ENCODE data around the gene SNAPC4.

SNAPC4 gene

DNA sequence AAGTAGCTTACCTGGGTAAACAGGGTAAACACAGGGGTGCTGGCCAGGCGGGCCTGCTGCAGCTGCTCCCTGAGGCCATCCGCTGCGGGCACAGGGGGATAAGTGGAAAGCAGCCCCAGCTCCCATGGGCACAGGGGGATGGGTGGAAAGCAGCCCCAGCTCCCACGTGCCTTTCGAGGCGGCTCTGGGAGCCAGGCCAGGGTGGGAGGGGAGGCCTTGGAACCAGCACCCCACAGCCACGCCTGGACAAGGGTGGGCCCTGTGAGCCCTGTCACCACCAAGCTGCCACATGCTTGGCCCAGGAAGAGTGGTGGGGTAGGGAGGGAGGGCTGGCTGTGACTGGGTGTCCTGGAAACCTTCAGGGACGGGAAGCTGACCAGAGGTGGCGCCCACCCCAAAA lies 18.7 kb downstream of the SNAPC4 start:
- Histone ChIP-seq H3K4me3 (ENCODE audit: low read depth in 1 of 5, low read length in 5 of 5) (no peak overlapping the region), H3K9me3 (ENCODE audit: control insufficient read depth in 5 of 5, low read length in 5 of 5) (no peaks in the 10 kb centered on the region), H3K36me3 (ENCODE audit: control insufficient read depth in 5 of 5, insufficient read depth in 5 of 5, low read length in 5 of 5) (peaks cover 0 to 81% (median 66%) of the 10 kb centered on the region in 5 donors), H3K9ac (ENCODE audit: low read length in 5 of 5) (no peak overlapping the region), H3K4me1 (ENCODE audit: control insufficient read depth in 5 of 5, insufficient read depth in 5 of 5, low read length in 5 of 5) (peaks cover 0 to 12% (median 0%) of the 10 kb centered on the region in 5 donors), H3K27ac (ENCODE audit: low read depth, low read length) (no peak overlapping the region), H3K27me3 (ENCODE audit: control insufficient read depth in 5 of 5, insufficient read depth in 4 of 5, low read length in 5 of 5) (no peaks in the 10 kb centered on the region)

DNA sequence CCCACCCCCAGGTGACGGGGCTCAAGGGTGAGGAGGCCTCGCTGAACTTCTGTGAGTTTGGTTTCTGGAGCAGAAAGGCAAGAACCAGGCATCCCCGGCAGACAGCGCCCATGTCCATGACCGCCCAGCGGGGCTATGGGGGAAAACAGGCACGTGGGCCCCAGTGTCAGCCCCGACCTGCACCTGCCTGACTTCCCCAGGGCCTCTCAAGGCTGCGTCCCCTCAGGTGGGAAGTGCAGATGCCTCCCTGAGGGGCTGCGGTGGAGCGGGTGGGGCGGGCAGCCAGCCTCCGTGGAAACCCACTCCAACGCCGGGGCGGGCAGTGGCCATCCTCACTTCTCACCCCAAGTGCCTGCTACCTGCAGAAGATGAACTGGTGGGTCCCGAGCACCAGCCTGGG lies 19.6 kb downstream of the SNAPC4 start:
- Histone ChIP-seq H3K36me3 (ENCODE audit: control insufficient read depth in 5 of 5, insufficient read depth in 5 of 5, low read length in 5 of 5) (peaks cover 0 to 73% (median 62%) of the 10 kb centered on the region in 5 donors), H3K4me3 (ENCODE audit: low read depth in 1 of 5, low read length in 5 of 5) (no peak overlapping the region), H3K27ac (ENCODE audit: low read depth, low read length) (no peak overlapping the region), H3K9ac (ENCODE audit: low read length in 5 of 5) (no peak overlapping the region), H3K27me3 (ENCODE audit: control insufficient read depth in 5 of 5, insufficient read depth in 4 of 5, low read length in 5 of 5) (no peaks in the 10 kb centered on the region), H3K9me3 (ENCODE audit: control insufficient read depth in 5 of 5, low read length in 5 of 5) (no peaks in the 10 kb centered on the region), H3K4me1 (ENCODE audit: control insufficient read depth in 5 of 5, insufficient read depth in 5 of 5, low read length in 5 of 5) (peaks cover 0 to 12% (median 0%) of the 10 kb centered on the region in 5 donors)

DNA sequence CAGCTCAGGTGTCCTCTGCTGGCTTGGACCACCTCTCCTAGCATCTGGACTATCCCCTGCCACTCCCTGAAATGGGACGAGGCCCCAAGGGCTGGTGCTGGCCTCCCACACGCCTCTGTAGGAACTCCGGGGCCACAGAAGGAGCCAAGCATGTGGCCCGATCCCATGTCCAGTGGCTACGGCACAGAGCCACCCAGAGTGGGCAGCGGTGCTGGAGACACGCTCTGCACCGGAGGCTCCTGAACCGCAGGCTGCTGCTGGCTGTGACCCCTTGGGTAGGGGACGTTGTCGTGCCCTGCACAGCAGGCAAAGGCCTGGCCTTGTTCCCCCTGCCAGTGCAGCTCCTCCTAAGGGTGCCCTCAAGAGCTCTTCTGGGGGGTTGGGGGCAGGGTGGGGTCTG lies 20.1 kb downstream of the SNAPC4 start:
- no peaks in the 10 kb centered on the region for H3K27me3 ChIP-seq (ENCODE audit: control insufficient read depth in 5 of 5, insufficient read depth in 4 of 5, low read length in 5 of 5)
- H3K36me3 ChIP-seq (ENCODE audit: control insufficient read depth in 5 of 5, insufficient read depth in 5 of 5, low read length in 5 of 5): peaks cover 0 to 68% (median 59%) of the 10 kb centered on the region in 5 donors
- H3K9ac ChIP-seq (ENCODE audit: low read length in 5 of 5): no peak overlapping the region
- H3K9me3 ChIP-seq (ENCODE audit: control insufficient read depth in 5 of 5, low read length in 5 of 5): no peaks in the 10 kb centered on the region
- no peak overlapping the region for H3K4me3 ChIP-seq (ENCODE audit: low read depth in 1 of 5, low read length in 5 of 5)
- peaks cover 0 to 12% (median 0%) of the 10 kb centered on the region in 5 donors for H3K4me1 ChIP-seq (ENCODE audit: control insufficient read depth in 5 of 5, insufficient read depth in 5 of 5, low read length in 5 of 5)
- no peak overlapping the region for H3K27ac ChIP-seq (ENCODE audit: low read depth, low read length)

DNA sequence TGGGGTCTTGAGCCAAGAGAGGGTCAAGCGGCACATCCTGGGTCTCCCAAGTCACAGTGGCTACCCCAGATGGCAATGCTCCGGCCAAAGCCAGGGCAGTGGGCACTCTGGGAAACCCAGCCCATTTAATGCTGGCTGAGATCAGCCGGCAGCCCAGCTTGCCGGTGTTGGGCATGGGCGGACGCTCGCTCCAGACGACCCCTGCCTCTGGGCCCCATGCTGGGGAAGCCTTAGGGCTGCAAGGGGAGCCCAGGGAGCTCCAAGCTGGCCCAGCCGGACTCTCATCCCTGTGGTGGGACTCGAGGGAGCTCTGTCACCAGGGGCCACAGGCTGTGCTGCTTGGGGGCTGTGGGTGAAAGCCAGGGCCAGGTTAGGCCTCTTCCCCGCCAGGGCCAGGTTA lies 20.6 kb downstream of the SNAPC4 start:
- no peaks in the 10 kb centered on the region for H3K9me3 ChIP-seq (ENCODE audit: control insufficient read depth in 5 of 5, low read length in 5 of 5)

DNA sequence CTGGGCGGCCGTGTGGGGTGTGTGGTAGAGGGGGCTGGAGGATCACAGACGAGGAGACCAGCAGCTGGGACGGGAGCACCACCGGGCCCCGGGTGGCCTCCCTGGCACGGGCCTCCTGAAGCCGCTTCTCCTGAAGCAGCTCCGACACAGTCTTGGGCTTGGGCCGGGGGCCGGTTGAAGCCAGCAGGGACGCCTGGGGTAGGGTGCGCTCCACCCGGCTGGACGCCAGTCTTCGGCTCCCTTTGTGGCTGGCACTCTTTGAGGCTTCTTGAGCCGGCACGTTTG lies 21.0 kb downstream of the SNAPC4 start:
- H3K9ac ChIP-seq (ENCODE audit: low read length in 5 of 5): no peak overlapping the region
- peaks cover 0 to 13% (median 0%) of the 10 kb centered on the region in 5 donors for H3K4me1 ChIP-seq (ENCODE audit: control insufficient read depth in 5 of 5, insufficient read depth in 5 of 5, low read length in 5 of 5)
- H3K27ac ChIP-seq (ENCODE audit: low read depth, low read length): no peak overlapping the region
- no peaks in the 10 kb centered on the region for H3K9me3 ChIP-seq (ENCODE audit: control insufficient read depth in 5 of 5, low read length in 5 of 5)
- H3K4me3 ChIP-seq (ENCODE audit: low read depth in 1 of 5, low read length in 5 of 5): no peak overlapping the region
- no peaks in the 10 kb centered on the region for H3K27me3 ChIP-seq (ENCODE audit: control insufficient read depth in 5 of 5, insufficient read depth in 4 of 5, low read length in 5 of 5)
- peaks cover 0 to 59% (median 53%) of the 10 kb centered on the region in 5 donors for H3K36me3 ChIP-seq (ENCODE audit: control insufficient read depth in 5 of 5, insufficient read depth in 5 of 5, low read length in 5 of 5)

More for the DNA sequence above, 20.6 kb downstream of the SNAPC4 start:
- Histone ChIP-seq H3K27me3 (ENCODE audit: control insufficient read depth in 5 of 5, insufficient read depth in 4 of 5, low read length in 5 of 5) (no peaks in the 10 kb centered on the region), H3K27ac (ENCODE audit: low read depth, low read length) (no peak overlapping the region), H3K4me3 (ENCODE audit: low read depth in 1 of 5, low read length in 5 of 5) (no peak overlapping the region), H3K9ac (ENCODE audit: low read length in 5 of 5) (no peak overlapping the region), H3K36me3 (ENCODE audit: control insufficient read depth in 5 of 5, insufficient read depth in 5 of 5, low read length in 5 of 5) (peaks cover 0 to 63% (median 57%) of the 10 kb centered on the region in 5 donors), H3K4me1 (ENCODE audit: control insufficient read depth in 5 of 5, insufficient read depth in 5 of 5, low read length in 5 of 5) (peaks cover 0 to 12% (median 0%) of the 10 kb centered on the region in 5 donors)

DNA sequence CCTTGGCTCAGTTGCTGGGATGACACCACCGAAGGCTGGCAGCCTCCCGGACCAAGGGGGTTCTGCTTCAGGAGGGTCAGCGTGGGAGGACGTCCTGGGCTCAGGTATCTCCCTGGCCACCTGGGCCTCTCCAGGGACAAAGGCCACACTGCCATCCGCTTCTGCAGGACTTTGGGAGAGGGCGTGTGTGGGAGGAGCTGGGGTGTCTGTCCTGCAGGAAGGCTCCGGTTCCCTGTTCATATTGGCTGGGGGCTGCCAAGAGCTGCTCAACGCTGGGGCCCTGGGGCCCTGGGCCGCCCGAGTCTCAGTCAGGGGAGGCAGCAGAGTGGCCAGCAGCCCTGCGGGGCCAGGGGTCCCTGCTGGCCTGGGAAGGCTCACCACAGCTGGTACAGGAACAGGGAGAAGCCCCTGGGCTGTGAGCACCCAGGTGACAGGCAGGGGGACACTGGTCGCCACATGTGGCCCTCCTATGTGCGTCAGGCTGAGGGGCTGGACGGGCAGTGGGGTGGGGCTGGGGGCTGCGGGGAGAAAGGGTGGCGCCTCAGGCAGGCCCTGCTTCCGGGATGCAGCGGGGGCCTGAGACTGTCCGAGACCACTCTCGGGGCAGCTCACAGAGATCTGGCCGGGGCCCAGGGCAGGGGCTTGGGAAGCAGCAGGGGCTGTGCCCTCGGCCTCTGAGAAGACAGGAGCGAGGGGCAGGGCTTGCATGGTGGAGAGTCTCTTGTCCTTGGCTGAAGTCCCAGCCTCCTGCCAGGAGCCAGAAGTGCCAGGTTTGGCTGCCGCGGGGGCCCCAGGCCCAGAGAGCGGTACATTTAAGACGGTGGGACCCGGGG lies 21.6 kb downstream of the SNAPC4 start:
- Histone ChIP-seq H3K9me3 (ENCODE audit: control insufficient read depth in 5 of 5, low read length in 5 of 5) (no peaks in the 10 kb centered on the region), H3K27ac (ENCODE audit: low read depth, low read length) (no peak overlapping the region), H3K36me3 (ENCODE audit: control insufficient read depth in 5 of 5, insufficient read depth in 5 of 5, low read length in 5 of 5) (peaks cover 0 to 53% (median 51%) of the 10 kb centered on the region in 5 donors), H3K4me3 (ENCODE audit: low read depth in 1 of 5, low read length in 5 of 5) (no peak overlapping the region), H3K4me1 (ENCODE audit: control insufficient read depth in 5 of 5, insufficient read depth in 5 of 5, low read length in 5 of 5) (peaks cover 0 to 18% (median 4%) of the 10 kb centered on the region in 5 donors), H3K9ac (ENCODE audit: low read length in 5 of 5) (no peak overlapping the region), H3K27me3 (ENCODE audit: control insufficient read depth in 5 of 5, insufficient read depth in 4 of 5, low read length in 5 of 5) (no peaks in the 10 kb centered on the region)

DNA sequence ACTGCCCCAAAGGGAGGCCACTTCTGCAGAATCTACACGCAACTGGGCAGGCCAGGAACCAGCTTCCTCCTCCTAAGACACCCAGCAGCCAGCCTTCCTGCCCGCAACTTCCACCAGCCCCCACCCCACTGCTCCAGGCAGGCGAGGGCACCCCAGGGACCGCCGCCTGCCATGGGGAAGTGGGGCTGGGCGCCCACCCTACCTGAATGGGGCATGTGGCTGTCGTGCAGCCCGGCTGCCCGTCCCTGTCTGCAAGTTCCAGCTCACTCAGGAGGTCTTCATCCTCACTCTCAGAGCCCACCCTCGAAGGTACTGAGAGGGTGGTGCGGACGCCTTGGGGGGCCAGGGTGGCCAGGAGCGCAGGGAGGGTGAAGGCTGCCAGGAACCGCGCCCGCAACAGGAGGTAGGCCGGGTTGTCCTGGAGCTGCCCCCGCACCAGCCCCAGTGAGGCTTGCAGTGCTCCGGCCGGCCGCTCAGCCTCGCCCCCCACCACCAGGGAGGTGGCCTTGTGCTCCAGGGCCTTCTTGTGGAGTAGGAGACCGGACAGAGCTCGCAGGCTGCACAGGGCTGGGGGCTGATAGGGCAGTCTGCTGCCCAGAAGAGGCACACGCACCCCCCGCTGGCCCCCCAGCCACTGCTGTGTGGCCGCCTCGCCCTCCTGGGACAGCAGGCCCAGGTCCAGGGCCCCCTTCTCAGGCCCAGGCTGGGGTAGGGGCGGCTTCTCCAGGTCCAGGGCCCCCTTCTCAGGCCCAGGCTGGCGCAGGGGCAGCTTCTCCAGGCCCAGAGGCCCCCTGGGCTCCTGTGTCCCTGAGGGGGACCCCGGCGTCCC lies 22.4 kb downstream of the SNAPC4 start:
- Histone ChIP-seq H3K27ac (ENCODE audit: low read depth, low read length) (no peak overlapping the region), H3K36me3 (ENCODE audit: control insufficient read depth in 5 of 5, insufficient read depth in 5 of 5, low read length in 5 of 5) (peaks cover 0 to 45% (median 43%) of the 10 kb centered on the region in 5 donors)

DNA sequence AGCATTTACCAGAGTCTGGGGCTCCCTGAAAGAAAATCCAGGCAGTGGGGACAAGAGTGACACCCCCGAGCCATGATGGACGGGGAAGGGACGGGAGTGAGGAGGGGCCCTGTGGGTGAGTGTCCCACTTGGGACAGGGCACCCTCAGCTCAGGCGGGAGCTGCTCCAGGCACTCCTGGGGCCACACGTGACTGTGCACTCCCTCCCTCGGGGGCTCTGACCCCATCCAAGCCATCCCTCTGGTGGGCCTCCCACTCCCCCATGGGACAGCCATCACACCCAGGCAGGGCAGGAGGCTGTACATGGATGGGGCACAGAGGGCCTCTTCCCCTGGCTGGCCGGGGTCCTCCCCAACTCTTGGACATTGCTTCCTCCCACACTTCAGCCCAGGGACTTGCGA lies 23.5 kb downstream of the SNAPC4 start:
- no peaks in the 10 kb centered on the region for H3K9me3 ChIP-seq (ENCODE audit: control insufficient read depth in 5 of 5, low read length in 5 of 5)
- peaks cover 0 to 34% (median 32%) of the 10 kb centered on the region in 5 donors for H3K36me3 ChIP-seq (ENCODE audit: control insufficient read depth in 5 of 5, insufficient read depth in 5 of 5, low read length in 5 of 5)
- H3K27me3 ChIP-seq (ENCODE audit: control insufficient read depth in 5 of 5, insufficient read depth in 4 of 5, low read length in 5 of 5): no peaks in the 10 kb centered on the region
- peaks cover 1 to 35% (median 20%) of the 10 kb centered on the region in 5 donors for H3K4me1 ChIP-seq (ENCODE audit: control insufficient read depth in 5 of 5, insufficient read depth in 5 of 5, low read length in 5 of 5)
- no peak overlapping the region for H3K27ac ChIP-seq (ENCODE audit: low read depth, low read length)
- H3K4me3 ChIP-seq (ENCODE audit: low read depth in 1 of 5, low read length in 5 of 5): no peak overlapping the region
- H3K9ac ChIP-seq (ENCODE audit: low read length in 5 of 5): no peak overlapping the region

More for the DNA sequence above, 22.4 kb downstream of the SNAPC4 start:
- Histone ChIP-seq H3K4me1 (ENCODE audit: control insufficient read depth in 5 of 5, insufficient read depth in 5 of 5, low read length in 5 of 5) (peaks cover 1 to 27% (median 12%) of the 10 kb centered on the region in 5 donors), H3K9ac (ENCODE audit: low read length in 5 of 5) (no peak overlapping the region), H3K27me3 (ENCODE audit: control insufficient read depth in 5 of 5, insufficient read depth in 4 of 5, low read length in 5 of 5) (no peaks in the 10 kb centered on the region), H3K4me3 (ENCODE audit: low read depth in 1 of 5, low read length in 5 of 5) (no peak overlapping the region), H3K9me3 (ENCODE audit: control insufficient read depth in 5 of 5, low read length in 5 of 5) (no peaks in the 10 kb centered on the region)

DNA sequence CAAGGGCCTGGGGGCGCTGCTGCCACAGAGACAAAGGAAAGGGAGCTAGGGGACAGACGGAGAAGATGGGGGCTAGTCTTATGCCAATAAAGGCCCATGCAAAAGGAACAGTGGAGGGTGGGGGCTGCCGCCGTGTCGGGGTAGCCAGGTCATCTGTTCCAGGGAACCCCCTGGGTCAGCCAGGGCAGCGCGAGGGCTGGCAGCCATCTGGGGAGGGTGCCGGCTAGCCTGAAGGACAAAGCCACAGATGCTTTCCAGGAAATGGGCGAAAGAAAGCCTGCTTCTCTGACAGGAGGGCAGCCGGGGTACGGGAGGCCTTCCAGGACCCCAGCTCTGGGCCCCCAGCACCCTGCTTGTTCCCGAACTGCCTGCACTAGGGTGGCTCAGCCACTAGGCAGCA lies 24.9 kb downstream of the SNAPC4 start:
- Histone ChIP-seq H3K27ac (ENCODE audit: low read depth, low read length) (no peak overlapping the region), H3K9me3 (ENCODE audit: control insufficient read depth in 5 of 5, low read length in 5 of 5) (no peaks in the 10 kb centered on the region), H3K4me3 (ENCODE audit: low read depth in 1 of 5, low read length in 5 of 5) (no peak overlapping the region), H3K27me3 (ENCODE audit: control insufficient read depth in 5 of 5, insufficient read depth in 4 of 5, low read length in 5 of 5) (no peaks in the 10 kb centered on the region), H3K9ac (ENCODE audit: low read length in 5 of 5) (no peak overlapping the region), H3K36me3 (ENCODE audit: control insufficient read depth in 5 of 5, insufficient read depth in 5 of 5, low read length in 5 of 5) (peaks cover 0 to 27% (median 19%) of the 10 kb centered on the region in 5 donors), H3K4me1 (ENCODE audit: control insufficient read depth in 5 of 5, insufficient read depth in 5 of 5, low read length in 5 of 5) (peaks cover 1 to 35% (median 20%) of the 10 kb centered on the region in 5 donors)

DNA sequence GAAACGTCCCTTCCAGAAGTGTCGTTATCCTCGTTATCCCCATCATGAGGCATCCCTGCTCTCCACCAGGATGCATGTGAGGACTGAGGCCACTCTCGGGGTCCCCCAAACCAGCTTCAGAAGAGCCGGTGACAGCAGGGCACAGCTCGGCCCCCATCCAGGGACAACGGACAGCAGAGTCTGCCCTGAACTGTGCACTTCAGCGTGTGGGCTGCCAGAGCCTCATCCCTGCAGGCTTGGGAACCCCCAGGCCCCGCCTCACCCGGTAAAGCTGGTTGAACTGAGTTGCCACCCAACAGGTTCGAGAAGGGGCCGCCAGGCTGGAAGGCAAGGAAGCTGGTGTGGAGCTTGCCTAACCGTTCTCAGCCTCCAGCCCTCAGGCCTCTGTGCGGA lies 25.8 kb downstream of the SNAPC4 start:
- Histone ChIP-seq H3K9ac (ENCODE audit: low read length in 5 of 5) (no peak overlapping the region), H3K9me3 (ENCODE audit: control insufficient read depth in 5 of 5, low read length in 5 of 5) (no peaks in the 10 kb centered on the region), H3K36me3 (ENCODE audit: control insufficient read depth in 5 of 5, insufficient read depth in 5 of 5, low read length in 5 of 5) (peaks cover 0 to 19% (median 10%) of the 10 kb centered on the region in 5 donors), H3K4me3 (ENCODE audit: low read depth in 1 of 5, low read length in 5 of 5) (no peak overlapping the region), H3K4me1 (ENCODE audit: control insufficient read depth in 5 of 5, insufficient read depth in 5 of 5, low read length in 5 of 5) (peaks cover 1 to 35% (median 20%) of the 10 kb centered on the region in 5 donors), H3K27me3 (ENCODE audit: control insufficient read depth in 5 of 5, insufficient read depth in 4 of 5, low read length in 5 of 5) (no peaks in the 10 kb centered on the region), H3K27ac (ENCODE audit: low read depth, low read length) (no peak overlapping the region)
